HG03558 (cell line): ENCODE data around the gene RALBP1.

Experiments
- ATAC-seq: cut with Tn5 transposase; IDR thresholded peaks from one replicate; pipeline ENCODE4 v1.9.1; 2021; ENCODE audit warnings: moderate number of reproducible peaks; ENCODE audit not compliant: unreplicated experiment; ENCODE audit errors: extremely low read depth

RALBP1 gene

GRCh38 chr18:9578306-9578705 lies 103.0 kb downstream of the RALBP1 start:
- ATAC-seq = no peak

GRCh38 chr18:9581667-9582066 lies 106.4 kb downstream of the RALBP1 start:
- ATAC-seq = no peak

- ATAC-seq = no peak
Observed at GRCh38 chr18:9586814-9587213, 111.5 kb downstream of the RALBP1 start.
